ENCODE results near the gene CBLN1.
"Not testable (repeated sequence)": the region's sequence is repeated elsewhere in the genome, so short reads cannot be mapped to it uniquely, and the experiment has no call there.

The CBLN1 gene

GRCh38 chr16:49260253-49260652 is 21.4 kb downstream of the CBLN1 start:
- no peak overlapping the region for H3K4me3 ChIP-seq (ENCODE audit: low read depth, low read length)
- TF ChIP-seq CTCF (IDR thresholded peaks at IDR 0.05; ENCODE audit: borderline replicate concordance, insufficient read depth, low read depth, low read length), result no peak

- no peak overlapping the region for H3K4me3 ChIP-seq (ENCODE audit: low read depth, low read length)
- TF ChIP-seq CTCF (IDR thresholded peaks at IDR 0.05; ENCODE audit: borderline replicate concordance, insufficient read depth, low read depth, low read length), result no peak
Observed at GRCh38 chr16:49259330-49259729, 22.3 kb downstream of the CBLN1 start.

DNA sequence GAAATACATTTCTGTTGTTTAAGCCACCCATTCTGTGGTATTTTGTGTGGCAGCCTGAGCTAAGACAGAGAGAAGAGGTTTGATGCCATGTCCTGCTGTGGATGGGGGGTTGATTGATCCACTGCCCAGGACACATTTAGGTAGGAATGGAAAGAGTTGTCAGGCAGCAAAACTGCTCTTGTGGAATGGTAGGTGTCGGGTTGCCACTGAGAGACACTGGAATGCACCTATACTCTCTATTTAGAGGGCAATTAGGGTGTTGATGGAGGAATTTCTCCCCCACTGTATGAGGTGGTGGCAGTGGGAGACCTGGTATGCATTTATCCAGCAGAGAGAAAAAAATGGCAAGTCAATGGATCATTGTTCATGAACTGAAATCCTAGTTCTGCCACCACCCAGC is 30.9 kb downstream of the CBLN1 start:
- no peak for TF ChIP-seq CTCF (IDR thresholded peaks at IDR 0.05; ENCODE audit: borderline replicate concordance, insufficient read depth, low read depth, low read length)
- no peak overlapping the region for H3K4me3 ChIP-seq (ENCODE audit: low read depth, low read length)

DNA sequence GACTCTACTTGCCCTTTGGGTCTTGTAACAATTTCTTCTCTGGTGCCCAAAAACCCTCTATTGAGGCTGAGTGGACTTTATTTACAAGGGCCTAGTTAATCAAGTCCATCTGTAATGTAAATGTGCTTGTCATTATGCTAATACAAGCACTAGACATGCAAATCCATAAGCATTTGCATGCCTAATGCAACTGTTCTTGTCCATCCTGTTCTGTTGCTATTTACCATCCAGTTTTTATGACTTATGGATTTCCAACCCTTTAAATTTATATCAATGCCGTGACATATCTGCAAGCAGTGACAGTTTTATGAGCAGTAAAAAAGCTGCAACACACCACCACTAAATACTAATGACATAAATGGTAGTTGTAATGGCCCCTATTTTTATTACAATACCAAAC is 33.4 kb downstream of the CBLN1 start:
- TF ChIP-seq CTCF (IDR thresholded peaks at IDR 0.05; ENCODE audit: borderline replicate concordance, insufficient read depth, low read depth, low read length), result no peak
- no peak overlapping the region for H3K4me3 ChIP-seq (ENCODE audit: low read depth, low read length)

- no peak overlapping the region for H3K4me3 ChIP-seq (ENCODE audit: low read depth, low read length)
- no peak for TF ChIP-seq CTCF (IDR thresholded peaks at IDR 0.05; ENCODE audit: borderline replicate concordance, insufficient read depth, low read depth, low read length)
Observed at GRCh38 chr16:49236216-49236615, 45.4 kb downstream of the CBLN1 start.

DNA sequence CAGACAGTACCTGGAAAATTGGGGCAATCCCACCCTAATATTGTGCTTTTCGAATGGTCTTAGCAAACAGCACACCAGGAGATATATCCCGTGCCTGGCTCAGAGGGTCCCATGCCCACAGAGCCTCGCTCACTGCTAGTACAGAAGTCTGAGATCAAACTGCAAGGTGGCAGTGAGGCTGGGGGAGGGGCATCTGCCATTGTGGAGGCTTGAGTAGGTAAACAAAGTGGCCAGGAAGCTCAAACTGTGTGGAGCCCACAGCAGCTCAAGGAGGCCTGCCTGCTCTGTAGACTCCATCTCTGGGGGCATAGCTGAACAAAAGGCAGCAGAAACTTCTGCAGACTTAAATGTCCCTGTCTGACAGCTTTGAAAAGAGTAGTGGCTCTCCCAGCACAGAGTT is 53.3 kb downstream of the CBLN1 start:
- not testable (repeated sequence) for H3K4me3 ChIP-seq (ENCODE audit: low read depth, low read length)
